HG03460 (cell line): ENCODE measurements around the gene RCAN3.
"Not testable (repeated sequence)": the region's sequence is repeated elsewhere in the genome, so short reads cannot be mapped to it uniquely, and the experiment has no call there.

ENCODE experiments used
- ATAC-seq: cut with Tn5 transposase; IDR thresholded peaks from one replicate; pipeline ENCODE4 v1.9.1; 2021; ENCODE audit not compliant: unreplicated experiment

Gene RCAN3

GRCh38 chr1:24484199-24484598 is 18.4 kb upstream of the RCAN3 start:
- ATAC-seq, result no peak

- ATAC-seq, result no peak
Measured at GRCh38 chr1:24486331-24487065, 16.1 kb upstream of the RCAN3 start.

GRCh38 chr1:24487455-24487854 is 15.2 kb upstream of the RCAN3 start:
- no peak for ATAC-seq

- not testable (repeated sequence) for ATAC-seq
Measured at GRCh38 chr1:24488159-24488558, 14.5 kb upstream of the RCAN3 start.

GRCh38 chr1:24489674-24490073 is 13.0 kb upstream of the RCAN3 start:
- ATAC-seq, result no peak

GRCh38 chr1:24490101-24490781 is 12.4 kb upstream of the RCAN3 start:
- no peak for ATAC-seq

- ATAC-seq, result no peak
Measured at GRCh38 chr1:24491577-24492360, 10.9 kb upstream of the RCAN3 start.

GRCh38 chr1:24492935-24493334 is 9.7 kb upstream of the RCAN3 start:
- ATAC-seq, result not testable (repeated sequence)

GRCh38 chr1:24493785-24494184 is 8.9 kb upstream of the RCAN3 start:
- no peak for ATAC-seq

GRCh38 chr1:24498589-24498988 is 4.0 kb upstream of the RCAN3 start:
- no peak for ATAC-seq

GRCh38 chr1:24500448-24501048 is 2.1 kb upstream of the RCAN3 start:
- ATAC-seq, result no peak

GRCh38 chr1:24501371-24502064 is 1.1 kb upstream of the RCAN3 start:
- ATAC-seq, result no peak

GRCh38 chr1:24502065-24502708 is 449 bp upstream of the RCAN3 start:
- ATAC-seq, result no peak

GRCh38 chr1:24503059-24503751 is 569 bp downstream of the RCAN3 start:
- no peak for ATAC-seq

- no peak for ATAC-seq
Measured at GRCh38 chr1:24503870-24504523, 1.4 kb downstream of the RCAN3 start.

- no peak for ATAC-seq
Measured at GRCh38 chr1:24504560-24504959, 1.9 kb downstream of the RCAN3 start.

GRCh38 chr1:24505816-24506215 is 3.2 kb downstream of the RCAN3 start:
- no peak for ATAC-seq

GRCh38 chr1:24506691-24507381 is 4.2 kb downstream of the RCAN3 start:
- no peak for ATAC-seq

- ATAC-seq, result no peak
Measured at GRCh38 chr1:24507405-24507804, 4.8 kb downstream of the RCAN3 start.
